ENCODE measurements around the gene LAT.

DNA sequence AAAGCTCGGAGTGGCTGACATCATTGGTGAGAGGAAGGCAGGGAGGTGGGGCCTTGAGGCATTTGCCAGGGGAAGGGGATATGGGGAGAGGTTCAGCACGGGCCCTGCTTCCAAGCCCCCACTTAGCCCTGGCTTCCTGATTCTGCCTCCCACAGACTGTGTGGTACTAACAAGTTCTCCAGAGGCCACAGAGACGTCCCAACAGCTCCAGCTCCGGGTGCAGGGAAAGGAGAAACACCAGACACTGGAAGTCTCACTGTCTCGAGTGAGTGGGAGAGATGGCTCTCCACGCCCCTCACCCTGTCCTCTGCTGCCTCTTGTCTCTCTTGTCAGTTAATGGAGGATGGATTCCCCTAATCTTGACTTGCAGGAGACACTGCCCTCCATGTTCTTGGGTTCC lies 26.0 kb upstream of the LAT start:
- TF ChIP-seq SUZ12 (IDR thresholded peaks at IDR 0.05; ENCODE audit: extremely low read depth, insufficient read depth, insufficient read length) (no peak), YY1 (IDR thresholded peaks at IDR 0.05; ENCODE audit: insufficient read depth, insufficient read length) (no peak), ZNF274 (IDR thresholded peaks at IDR 0.05; ENCODE audit: low read depth, low read length) (no peak)
